A549 (cell line): ENCODE measurements around the gene LIMA1. TPM values are rescaled to one million over a fixed set of nuclear protein-coding genes. Genes with fewer than 3 reads are reported as not detected.
"Not testable (repeated sequence)": the region's sequence is repeated elsewhere in the genome, so short reads cannot be mapped to it uniquely, and the experiment has no call there.

Experiments used
- ATAC-seq, 2 experiments: fragments of 200-7000 bp in 1 of 2; fragments of >200 bp in 1 of 2; cut with Nextera tagmentation in 1 of 2; cut with Tn5 transposase in 1 of 2; 3 replicates each; pipeline versions ENCODE4 v1.8.0 to v1.9.1; 2018 to 2020; ENCODE audit warnings: mild to moderate bottlenecking in 1 of 2, moderate library complexity in 1 of 2
- CTCF ChIA-PET: fragments of 300-600 bp; sonication (Branson Sonifier 250); formaldehyde crosslinking; extraction: SDS; loops from one replicate; lab custom pipeline; 2021; ENCODE audit warnings: antibody characterized with exemption, inconsistent platforms; lab: Yijun Ruan, JAX
- POLR2A ChIA-PET: fragments of 350-600 bp; formaldehyde crosslinking; extraction: SDS; loops from one replicate; lab custom pipeline; 2021; ENCODE audit warnings: antibody characterized with exemption, inconsistent platforms; lab: Yijun Ruan, JAX
- DNase-seq, 2 experiments: peaks; one replicate each; pipeline versions ENCODE4 v3.0.0 to v3.0.0-alpha.2; 2011 to 2016; ENCODE audit warnings: low read depth in 1 of 2, low spot score in 1 of 2
- FAIRE-seq: peaks from 2 replicates; lab custom pipeline; 2011; peaks lifted over from hg19 to GRCh38; lab: Jason Lieb, UNC
- H3K27ac ChIP-seq, 2 experiments: fragments of >200 bp; sonication (Bioruptor Twin); formaldehyde crosslinking; 3 replicates each; pipeline ENCODE4 v1.5.1; 2016 to 2017
- H3K4me1 ChIP-seq: fragments of >200 bp; sonication (Bioruptor Twin); formaldehyde crosslinking; 3 replicates; pipeline ENCODE4 v1.6.1; 2016
- H3K4me2 ChIP-seq: fragments of >200 bp; sonication (Bioruptor Twin); formaldehyde crosslinking; 3 replicates; pipeline ENCODE4 v1.6.1; 2016
- H3K4me3 ChIP-seq: fragments of >200 bp; sonication (Bioruptor Twin); formaldehyde crosslinking; 3 replicates; pipeline ENCODE4 v1.5.1; 2016
- H3K9me3 ChIP-seq: fragments of >200 bp; sonication (Bioruptor Twin); formaldehyde crosslinking; 3 replicates; pipeline ENCODE4 v1.6.1; 2016
- BHLHE40 ChIP-seq: IDR thresholded peaks from 2 replicates; pipeline ENCODE4 v1.6.1; 2012; ENCODE audit warnings: low read depth, low read length, inconsistent platforms
- CEBPB ChIP-seq, 2 experiments: fragments of >200 bp in 1 of 2; sonication (Bioruptor Twin) in 1 of 2; formaldehyde crosslinking in 1 of 2; IDR thresholded peaks; 2 replicates each; pipeline ENCODE4 v1.6.1; 2012 to 2016
- CHD2 ChIP-seq: fragments of 150-350 bp; IDR thresholded peaks from 2 replicates; pipeline ENCODE4 v1.6.1; 2014; ENCODE audit warnings: low read length; ENCODE audit not compliant: partially characterized antibody
- EHF ChIP-seq: fragments of 250-450 bp; sonication (Bioruptor Pico); IDR thresholded peaks from 2 replicates; pipeline ENCODE4 v1.5.0; 2020; ENCODE audit warnings: mild to moderate bottlenecking
- EP300 ChIP-seq, 2 experiments: fragments of >200 bp; sonication (Bioruptor Twin); formaldehyde crosslinking; IDR thresholded peaks; 2 replicates in 1 of 2; 3 replicates in 1 of 2; pipeline ENCODE4 v1.6.1; 2016 to 2017
- HDAC2 ChIP-seq: fragments of 200-600 bp; sonication (generic); IDR thresholded peaks from 2 replicates; pipeline ENCODE4 v1.6.1; 2016
- MAFK ChIP-seq: fragments of 450-650 bp; IDR thresholded peaks from 2 replicates; pipeline ENCODE4 v1.6.1; 2014; ENCODE audit not compliant: partially characterized antibody
- POLR2A ChIP-seq: IDR thresholded peaks from 2 replicates; pipeline ENCODE4 v1.6.1; 2012; ENCODE audit warnings: mild to moderate bottlenecking, low read length
- POLR2AphosphoS2 ChIP-seq: conservative IDR thresholded peaks from 2 replicates; pipeline ENCODE4 v1.6.1; 2012; ENCODE audit warnings: low read length, improper control_type of control experiment, inconsistent platforms
- SREBF2 ChIP-seq: fragments of 450-650 bp; IDR thresholded peaks from 2 replicates; pipeline ENCODE4 v1.6.1; 2014; ENCODE audit warnings: mild to moderate bottlenecking, moderate library complexity
- ZC3H11A ChIP-seq: fragments of 450-650 bp; IDR thresholded peaks from 2 replicates; pipeline ENCODE4 v1.6.1; 2014; ENCODE audit warnings: antibody characterized with exemption, mild to moderate bottlenecking
- ZNF302 ChIP-seq: fragments of 250-450 bp; sonication (Bioruptor Pico); IDR thresholded peaks from 2 replicates; pipeline ENCODE4 v1.9.0; 2021; ENCODE audit warnings: inconsistent platforms, mild to moderate bottlenecking, moderate library complexity
- ZSCAN20 ChIP-seq: fragments of 250-450 bp; sonication (Bioruptor Pico); IDR thresholded peaks from 2 replicates; pipeline ENCODE4 v1.8.0; 2022; ENCODE audit warnings: mild to moderate bottlenecking, moderate library complexity
- WGBS: methylation state at CpG from one replicate; pipeline ENCODE4 v1.1.6; 2017; ENCODE audit errors: missing lambda C conversion rate; 5-methylcytosine and 5-hydroxymethylcytosine counted together
- polyA plus RNA-seq, 4 experiments: library from polyadenylated mRNA; depleted of rRNA in 3 of 4; stranded (reverse); fragments of >200 nt; fragmentation: RNase III in 1 of 4; extraction: RNeasy Plus Mini Kit Qiagen cat#74134 plus additional on column Dnase treatment in 1 of 4; gene quantifications; 2 replicates in 3 of 4; 3 replicates in 1 of 4; pipeline ENCODE4 v1.2.3, GENCODE V29; 2011 to 2017
- TF ChIP-seq, protein P1 (sequence below): fragments of 200-600 bp; sonication (generic); IDR thresholded peaks from 2 replicates; pipeline ENCODE4 v1.6.1; 2016; ENCODE audit warnings: antibody characterized with exemption, mild to moderate bottlenecking, moderate library complexity
- TF ChIP-seq, protein P2 (sequence below): fragments of 150-350 bp; IDR thresholded peaks from 2 replicates; pipeline ENCODE4 v1.6.1; 2014; ENCODE audit warnings: low read depth, mild to moderate bottlenecking, low read length
- TF ChIP-seq, protein P3 (sequence below): IDR thresholded peaks from 2 replicates; pipeline ENCODE4 v1.6.1; 2012
- TF ChIP-seq, protein P4 (sequence below): fragments of >200 bp; sonication (Bioruptor Twin); formaldehyde crosslinking; IDR thresholded peaks from 3 replicates; pipeline ENCODE4 v1.6.1; 2016
- TF ChIP-seq, protein P5 (sequence below): IDR thresholded peaks from 2 replicates; pipeline ENCODE4 v1.6.1; 2012; ENCODE audit warnings: low read depth, borderline replicate concordance

The LIMA1 gene
- polyA plus RNA-seq, 2 of the 4 experiments (the other 2 are of a cell fraction) = 9.0 to 23.4 TPM

DNA sequence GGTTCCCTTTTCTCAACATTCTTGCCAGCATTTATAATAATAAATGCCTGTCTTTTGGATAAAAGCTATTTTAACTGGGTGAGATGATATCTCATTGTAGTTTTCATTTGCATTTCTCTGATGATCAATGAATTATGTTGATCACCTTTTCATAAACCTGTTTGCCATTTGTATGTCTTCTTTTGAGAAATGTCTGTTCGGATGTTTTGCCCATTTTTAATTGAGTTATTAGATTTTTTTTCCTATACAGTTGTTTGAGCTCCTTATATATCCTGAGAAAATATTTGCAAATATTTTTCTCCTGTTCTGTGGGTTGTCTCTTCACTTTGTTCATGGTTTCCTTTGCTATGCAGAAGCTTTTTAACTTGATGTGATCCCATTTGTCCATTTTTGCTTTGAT, 8.1 kb upstream of the LIMA1 start:
- H3K9me3 ChIP-seq = peaks cover 10% of the 10 kb centered on the region; the same call in 1 of the 3 replicates
- no peak overlapping the region for H3K4me2 ChIP-seq
- DNase-seq (no peak), ATAC-seq (no peak), FAIRE-seq (no peak)
- no peak overlapping the region for H3K27ac ChIP-seq
- H3K4me3 ChIP-seq = no peak overlapping the region
- WGBS = 97% methylated on average over 1 of the region's 1 CpG
- ChIA-PET POLR2A (no interaction called here), CTCF (interaction anchor here (0.8 to 2.0 kb wide), 3 partner anchors 23 to 324 kb away, joined by 3 to 8 read pairs (median 4); no protein-coding TSS in a partner anchor)
- TF ChIP-seq SREBF2 = no peak
- TF ChIP-seq ZNF302 (CRISPR knock-in tag) = no peak
- no peak for TF ChIP-seq EHF (CRISPR knock-in tag)
- TF ChIP-seq, protein P1, sequence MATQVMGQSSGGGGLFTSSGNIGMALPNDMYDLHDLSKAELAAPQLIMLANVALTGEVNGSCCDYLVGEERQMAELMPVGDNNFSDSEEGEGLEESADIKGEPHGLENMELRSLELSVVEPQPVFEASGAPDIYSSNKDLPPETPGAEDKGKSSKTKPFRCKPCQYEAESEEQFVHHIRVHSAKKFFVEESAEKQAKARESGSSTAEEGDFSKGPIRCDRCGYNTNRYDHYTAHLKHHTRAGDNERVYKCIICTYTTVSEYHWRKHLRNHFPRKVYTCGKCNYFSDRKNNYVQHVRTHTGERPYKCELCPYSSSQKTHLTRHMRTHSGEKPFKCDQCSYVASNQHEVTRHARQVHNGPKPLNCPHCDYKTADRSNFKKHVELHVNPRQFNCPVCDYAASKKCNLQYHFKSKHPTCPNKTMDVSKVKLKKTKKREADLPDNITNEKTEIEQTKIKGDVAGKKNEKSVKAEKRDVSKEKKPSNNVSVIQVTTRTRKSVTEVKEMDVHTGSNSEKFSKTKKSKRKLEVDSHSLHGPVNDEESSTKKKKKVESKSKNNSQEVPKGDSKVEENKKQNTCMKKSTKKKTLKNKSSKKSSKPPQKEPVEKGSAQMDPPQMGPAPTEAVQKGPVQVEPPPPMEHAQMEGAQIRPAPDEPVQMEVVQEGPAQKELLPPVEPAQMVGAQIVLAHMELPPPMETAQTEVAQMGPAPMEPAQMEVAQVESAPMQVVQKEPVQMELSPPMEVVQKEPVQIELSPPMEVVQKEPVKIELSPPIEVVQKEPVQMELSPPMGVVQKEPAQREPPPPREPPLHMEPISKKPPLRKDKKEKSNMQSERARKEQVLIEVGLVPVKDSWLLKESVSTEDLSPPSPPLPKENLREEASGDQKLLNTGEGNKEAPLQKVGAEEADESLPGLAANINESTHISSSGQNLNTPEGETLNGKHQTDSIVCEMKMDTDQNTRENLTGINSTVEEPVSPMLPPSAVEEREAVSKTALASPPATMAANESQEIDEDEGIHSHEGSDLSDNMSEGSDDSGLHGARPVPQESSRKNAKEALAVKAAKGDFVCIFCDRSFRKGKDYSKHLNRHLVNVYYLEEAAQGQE = no peak
- TF ChIP-seq ZSCAN20 (CRISPR knock-in tag) = no peak
- TF ChIP-seq CEBPB (IDR thresholded peaks at IDR 0.05) = no peak
- TF ChIP-seq CHD2 = no peak
- TF ChIP-seq BHLHE40 = no peak
- TF ChIP-seq HDAC2 = no peak
- TF ChIP-seq, protein P2, sequence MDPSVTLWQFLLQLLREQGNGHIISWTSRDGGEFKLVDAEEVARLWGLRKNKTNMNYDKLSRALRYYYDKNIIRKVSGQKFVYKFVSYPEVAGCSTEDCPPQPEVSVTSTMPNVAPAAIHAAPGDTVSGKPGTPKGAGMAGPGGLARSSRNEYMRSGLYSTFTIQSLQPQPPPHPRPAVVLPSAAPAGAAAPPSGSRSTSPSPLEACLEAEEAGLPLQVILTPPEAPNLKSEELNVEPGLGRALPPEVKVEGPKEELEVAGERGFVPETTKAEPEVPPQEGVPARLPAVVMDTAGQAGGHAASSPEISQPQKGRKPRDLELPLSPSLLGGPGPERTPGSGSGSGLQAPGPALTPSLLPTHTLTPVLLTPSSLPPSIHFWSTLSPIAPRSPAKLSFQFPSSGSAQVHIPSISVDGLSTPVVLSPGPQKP = no peak
- TF ChIP-seq, protein P3, sequence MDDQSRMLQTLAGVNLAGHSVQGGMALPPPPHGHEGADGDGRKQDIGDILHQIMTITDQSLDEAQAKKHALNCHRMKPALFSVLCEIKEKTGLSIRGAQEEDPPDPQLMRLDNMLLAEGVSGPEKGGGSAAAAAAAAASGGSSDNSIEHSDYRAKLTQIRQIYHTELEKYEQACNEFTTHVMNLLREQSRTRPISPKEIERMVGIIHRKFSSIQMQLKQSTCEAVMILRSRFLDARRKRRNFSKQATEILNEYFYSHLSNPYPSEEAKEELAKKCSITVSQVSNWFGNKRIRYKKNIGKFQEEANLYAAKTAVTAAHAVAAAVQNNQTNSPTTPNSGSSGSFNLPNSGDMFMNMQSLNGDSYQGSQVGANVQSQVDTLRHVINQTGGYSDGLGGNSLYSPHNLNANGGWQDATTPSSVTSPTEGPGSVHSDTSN = no peak
- TF ChIP-seq, protein P4, sequence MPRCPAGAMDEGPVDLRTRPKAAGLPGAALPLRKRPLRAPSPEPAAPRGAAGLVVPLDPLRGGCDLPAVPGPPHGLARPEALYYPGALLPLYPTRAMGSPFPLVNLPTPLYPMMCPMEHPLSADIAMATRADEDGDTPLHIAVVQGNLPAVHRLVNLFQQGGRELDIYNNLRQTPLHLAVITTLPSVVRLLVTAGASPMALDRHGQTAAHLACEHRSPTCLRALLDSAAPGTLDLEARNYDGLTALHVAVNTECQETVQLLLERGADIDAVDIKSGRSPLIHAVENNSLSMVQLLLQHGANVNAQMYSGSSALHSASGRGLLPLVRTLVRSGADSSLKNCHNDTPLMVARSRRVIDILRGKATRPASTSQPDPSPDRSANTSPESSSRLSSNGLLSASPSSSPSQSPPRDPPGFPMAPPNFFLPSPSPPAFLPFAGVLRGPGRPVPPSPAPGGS = no peak
- TF ChIP-seq EP300 (IDR thresholded peaks at IDR 0.05) = no peak
- no peak for TF ChIP-seq POLR2AphosphoS2
- no peak for TF ChIP-seq ZC3H11A
- TF ChIP-seq, protein P5, sequence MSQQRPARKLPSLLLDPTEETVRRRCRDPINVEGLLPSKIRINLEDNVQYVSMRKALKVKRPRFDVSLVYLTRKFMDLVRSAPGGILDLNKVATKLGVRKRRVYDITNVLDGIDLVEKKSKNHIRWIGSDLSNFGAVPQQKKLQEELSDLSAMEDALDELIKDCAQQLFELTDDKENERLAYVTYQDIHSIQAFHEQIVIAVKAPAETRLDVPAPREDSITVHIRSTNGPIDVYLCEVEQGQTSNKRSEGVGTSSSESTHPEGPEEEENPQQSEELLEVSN = no peak
- no peak for TF ChIP-seq POLR2A
- TF ChIP-seq MAFK = no peak
- H3K4me1 ChIP-seq = no peaks in the 10 kb centered on the region

DNA sequence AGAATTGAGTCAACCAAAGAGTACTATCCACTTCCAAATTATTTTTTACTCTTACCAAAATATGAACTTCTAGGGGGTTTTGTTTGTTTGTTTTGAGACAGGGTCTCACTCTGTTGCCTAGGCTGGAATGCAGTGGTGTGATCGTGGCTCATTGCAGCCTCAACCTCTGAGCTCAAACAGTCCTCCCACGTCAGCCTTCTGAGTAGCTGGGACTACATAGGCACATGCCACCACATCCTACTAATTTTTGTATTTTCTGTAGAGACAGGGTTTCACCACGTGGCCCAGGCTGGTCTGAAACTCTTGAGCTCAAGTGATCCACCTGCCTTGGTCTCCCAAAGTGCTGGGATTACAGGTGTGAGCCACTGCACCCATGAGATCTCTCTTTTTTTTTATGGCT, 7.4 kb upstream of the LIMA1 start:
- H3K4me1 ChIP-seq, POLR2A ChIA-PET, FAIRE-seq, DNase-seq, H3K4me2 ChIP-seq, H3K27ac ChIP-seq, ATAC-seq, H3K4me3 ChIP-seq: not testable (repeated sequence)
- CTCF ChIA-PET = interaction anchor here (2.0 kb wide), 1 partner anchor 24 kb away, joined by 8 read pairs; no protein-coding TSS in a partner anchor
- H3K9me3 ChIP-seq = peaks cover 10% of the 10 kb centered on the region; the same call in 1 of the 3 replicates
- WGBS = 56% methylated on average over 3 of the region's 3 CpGs
